Stimulated activated CD8-positive, alpha-beta memory T cell treated with anti-CD3 and anti-CD28 coated beads, Interleukin-2, amount 100 ng/mL, for 48 hours (primary cell): Measurements from ENCODE around the gene ITPK1.

Source experiments
- DNase-seq, 2 donors: peaks; one replicate each; pipeline ENCODE4 v3.0.0-alpha.2; 2020; ENCODE audit warnings: low read depth in 2 of 2

The ITPK1 gene

GRCh38 chr14:93061380-93062012, 54.2 kb downstream of the ITPK1 start:
- DNase-seq: no peak

GRCh38 chr14:93060841-93061240, 54.9 kb downstream of the ITPK1 start:
- DNase-seq: no peak

- DNase-seq: no peak
Observed at GRCh38 chr14:93059917-93060545, 55.7 kb downstream of the ITPK1 start.

- no peak for DNase-seq
Observed at GRCh38 chr14:93059260-93059659, 56.5 kb downstream of the ITPK1 start.

GRCh38 chr14:93057586-93058280, 58.0 kb downstream of the ITPK1 start:
- DNase-seq: no peak

GRCh38 chr14:93056840-93057585, 58.7 kb downstream of the ITPK1 start:
- no peak for DNase-seq

GRCh38 chr14:93056166-93056839, 59.4 kb downstream of the ITPK1 start:
- DNase-seq: no peak

- DNase-seq: no peak
Observed at GRCh38 chr14:93055651-93056115, 60.0 kb downstream of the ITPK1 start.

GRCh38 chr14:93054876-93055275, 60.8 kb downstream of the ITPK1 start:
- no peak for DNase-seq

- DNase-seq: no peak
Observed at GRCh38 chr14:93054006-93054405, 61.7 kb downstream of the ITPK1 start.

GRCh38 chr14:93051600-93052546, 63.9 kb downstream of the ITPK1 start:
- DNase-seq: no peak

GRCh38 chr14:93050761-93051160, 65.0 kb downstream of the ITPK1 start:
- no peak for DNase-seq

GRCh38 chr14:93049867-93050331, 65.8 kb downstream of the ITPK1 start:
- DNase-seq: no peak

GRCh38 chr14:93049315-93049714, 66.4 kb downstream of the ITPK1 start:
- DNase-seq: no peak

GRCh38 chr14:93048843-93049242, 66.9 kb downstream of the ITPK1 start:
- DNase-seq: no peak

GRCh38 chr14:93047661-93048060, 68.1 kb downstream of the ITPK1 start:
- no peak for DNase-seq

GRCh38 chr14:93047157-93047556, 68.6 kb downstream of the ITPK1 start:
- no peak for DNase-seq

- no peak for DNase-seq
Observed at GRCh38 chr14:93046705-93047050, 69.0 kb downstream of the ITPK1 start.

- no peak for DNase-seq
Observed at GRCh38 chr14:93045965-93046704, 69.6 kb downstream of the ITPK1 start.

GRCh38 chr14:93045211-93045674, 70.5 kb downstream of the ITPK1 start:
- no peak for DNase-seq
